ENCODE data around the gene AXIN1. TPM values are rescaled to one million over a fixed set of nuclear protein-coding genes. Genes with fewer than 3 reads are reported as not detected.
"Not testable (repeated sequence)": the region's sequence is repeated elsewhere in the genome, so short reads cannot be mapped to it uniquely, and the experiment has no call there.

The AXIN1 gene
- total RNA-seq, 1 donor from 2014 or later = 27.0 TPM

- Histone ChIP-seq H3K4me2 (ENCODE audit: low read length) (no peak overlapping the region), H3K4me1 (ENCODE audit: insufficient read depth, low read length) (no peaks in the 10 kb centered on the region), H3K4me3 (ENCODE audit: insufficient read depth, low read depth, low read length) (no peak overlapping the region), H3K27ac (ENCODE audit: low read depth, low read length) (no peak overlapping the region), H3K9ac (ENCODE audit: low read length) (no peak overlapping the region), H3K27me3 (ENCODE audit: insufficient read depth, low read length) (no peaks in the 10 kb centered on the region), H3K9me3 (ENCODE audit: insufficient read depth, low read depth, low read length) (no peaks in the 10 kb centered on the region), H4K20me1 (ENCODE audit: insufficient read depth, low read length) (no peaks in the 10 kb centered on the region), H3K36me3 (ENCODE audit: insufficient read depth, low read length) (no peaks in the 10 kb centered on the region), H2AFZ (ENCODE audit: low read depth, low read length) (no peak overlapping the region), H3K79me2 (ENCODE audit: insufficient read depth, low read length) (no peaks in the 10 kb centered on the region)
- Mint-ChIP-seq H3K27ac (ENCODE audit: unreplicated experiment) (peak overlapping the region; percentile 18), H3K36me3 (ENCODE audit: low read depth, unreplicated experiment) (no peaks in the 10 kb centered on the region), H3K4me3 (ENCODE audit: unreplicated experiment) (no peak overlapping the region), H3K9me3 (ENCODE audit: unreplicated experiment) (no peaks in the 10 kb centered on the region), H3K4me1 (ENCODE audit: low read depth, unreplicated experiment) (no peaks in the 10 kb centered on the region), H3K27me3 (ENCODE audit: low read depth, unreplicated experiment) (peaks cover 2% of the 10 kb centered on the region)
- no peak for TF ChIP-seq CTCF (IDR thresholded peaks at IDR 0.05; ENCODE audit: insufficient read depth, low read depth, low read length)
- no peak for TF ChIP-seq EZH2 (IDR thresholded peaks at IDR 0.05; ENCODE audit: insufficient read depth, low read length)
- FAIRE-seq (no peak), DNase-seq (ENCODE audit: low read depth) (no peak)
Observed at GRCh38 chr16:363110-363765, 10.7 kb upstream of the AXIN1 start.

GRCh38 chr16:362702-362999 lies 10.1 kb upstream of the AXIN1 start:
- not testable (repeated sequence) for H3K9me3 Mint-ChIP-seq (ENCODE audit: unreplicated experiment); H3K27me3 Mint-ChIP-seq (ENCODE audit: low read depth, unreplicated experiment); H3K4me3 ChIP-seq (ENCODE audit: insufficient read depth, low read depth, low read length); FAIRE-seq; H3K9me3 ChIP-seq (ENCODE audit: insufficient read depth, low read depth, low read length); H3K27me3 ChIP-seq (ENCODE audit: insufficient read depth, low read length); H3K36me3 ChIP-seq (ENCODE audit: insufficient read depth, low read length); DNase-seq (ENCODE audit: low read depth); H2AFZ ChIP-seq (ENCODE audit: low read depth, low read length); H3K27ac ChIP-seq (ENCODE audit: low read depth, low read length); H3K79me2 ChIP-seq (ENCODE audit: insufficient read depth, low read length); H3K36me3 Mint-ChIP-seq (ENCODE audit: low read depth, unreplicated experiment); H3K27ac Mint-ChIP-seq (ENCODE audit: unreplicated experiment); H3K4me1 Mint-ChIP-seq (ENCODE audit: low read depth, unreplicated experiment); H4K20me1 ChIP-seq (ENCODE audit: insufficient read depth, low read length); H3K4me1 ChIP-seq (ENCODE audit: insufficient read depth, low read length); H3K9ac ChIP-seq (ENCODE audit: low read length); H3K4me2 ChIP-seq (ENCODE audit: low read length); H3K4me3 Mint-ChIP-seq (ENCODE audit: unreplicated experiment)

- Histone ChIP-seq H3K4me3 (ENCODE audit: insufficient read depth, low read depth, low read length) (no peak overlapping the region), H3K36me3 (ENCODE audit: insufficient read depth, low read length) (no peaks in the 10 kb centered on the region), H3K79me2 (ENCODE audit: insufficient read depth, low read length) (no peaks in the 10 kb centered on the region), H3K27me3 (ENCODE audit: insufficient read depth, low read length) (no peaks in the 10 kb centered on the region), H2AFZ (ENCODE audit: low read depth, low read length) (peak overlapping the region; percentile 63), H3K9me3 (ENCODE audit: insufficient read depth, low read depth, low read length) (no peaks in the 10 kb centered on the region), H3K4me1 (ENCODE audit: insufficient read depth, low read length) (no peaks in the 10 kb centered on the region), H4K20me1 (ENCODE audit: insufficient read depth, low read length) (no peaks in the 10 kb centered on the region), H3K27ac (ENCODE audit: low read depth, low read length) (no peak overlapping the region), H3K9ac (ENCODE audit: low read length) (no peak overlapping the region), H3K4me2 (ENCODE audit: low read length) (peak overlapping the region; percentile 44)
- peak; percentile 39 for DNase-seq (ENCODE audit: low read depth)
- FAIRE-seq = no peak
- Mint-ChIP-seq H3K4me1 (ENCODE audit: low read depth, unreplicated experiment) (no peaks in the 10 kb centered on the region), H3K36me3 (ENCODE audit: low read depth, unreplicated experiment) (no peaks in the 10 kb centered on the region), H3K27ac (ENCODE audit: unreplicated experiment) (no peak overlapping the region), H3K9me3 (ENCODE audit: unreplicated experiment) (no peaks in the 10 kb centered on the region), H3K27me3 (ENCODE audit: low read depth, unreplicated experiment) (peaks cover 2% of the 10 kb centered on the region), H3K4me3 (ENCODE audit: unreplicated experiment) (no peak overlapping the region)
- peak; percentile 48 for TF ChIP-seq CTCF (IDR thresholded peaks at IDR 0.05; ENCODE audit: insufficient read depth, low read depth, low read length)
- TF ChIP-seq EZH2 (IDR thresholded peaks at IDR 0.05; ENCODE audit: insufficient read depth, low read length) = no peak
Observed at GRCh38 chr16:361872-362701, 9.6 kb upstream of the AXIN1 start.
